Psoas muscle (tissue), 8 donors: ENCODE data around the gene GPC6. TPM values are rescaled to one million over a fixed set of nuclear protein-coding genes. Genes with fewer than 3 reads are reported as not detected.

Experiments
- ATAC-seq, 4 donors: fragments of 200-7000 bp; cut with Tn5 transposase; one replicate each; pipeline ENCODE4 v1.9.1; 2020; ENCODE audit warnings: moderate library complexity in 3 of 4, mild to moderate bottlenecking in 2 of 4
- DNase-seq, 2 donors: peaks; one replicate each; pipeline ENCODE4 v3.0.0-alpha.2; 2020
- H3K27ac ChIP-seq: fragments of 200-600 bp; one replicate; pipeline ENCODE4 v1.8.0; 2022
- H3K27me3 ChIP-seq, 3 donors: fragments of 200-600 bp in 1 of 3; one replicate each; pipeline versions ENCODE4 v1.6.1 to v1.8.0; 2013 to 2022; ENCODE audit warnings: low read length in 2 of 3, mild to moderate bottlenecking in 2 of 3, moderate library complexity in 1 of 3; ENCODE audit not compliant: insufficient read depth in 3 of 3
- H3K36me3 ChIP-seq, 2 donors: fragments of 200-600 bp in 1 of 2; one replicate each; pipeline versions ENCODE4 v1.6.1 to v1.8.0; 2013 to 2022; ENCODE audit warnings: low read depth in 1 of 2, mild to moderate bottlenecking in 1 of 2, moderate library complexity in 1 of 2; ENCODE audit not compliant: insufficient read depth in 1 of 2
- H3K4me1 ChIP-seq: fragments of 200-600 bp; one replicate; pipeline ENCODE4 v1.8.0; 2022
- H3K4me3 ChIP-seq: fragments of 200-600 bp; one replicate; pipeline ENCODE4 v1.8.0; 2022; ENCODE audit warnings: mild to moderate bottlenecking
- H3K9me3 ChIP-seq: fragments of 200-600 bp; one replicate; pipeline ENCODE4 v1.8.0; 2022
- CTCF ChIP-seq: fragments of 200-600 bp; IDR thresholded peaks from one replicate; pipeline ENCODE4 v1.8.0; 2022; ENCODE audit warnings: antibody characterized with exemption
- WGBS, 3 donors: extraction: QIAGEN DNeasy Blood & Tissue Kit; methylation state at CpG; one replicate each; pipeline versions ENCODE4 v1.1.6 to v1.1.7; 2013; 5-methylcytosine and 5-hydroxymethylcytosine counted together
- intact Hi-C, 2 donors: fragments of 100-400 bp; cut with DNase I; formaldehyde crosslinking; loops; one replicate each; pipeline versions ENCODE4 v1.11.0 to v1.14.2; 2022
- polyA plus RNA-seq, 3 donors: library from polyadenylated mRNA; stranded (reverse); fragments of 200-250 nt; gene quantifications; one replicate each; pipeline ENCODE4 v1.2.3, GENCODE V29; 2013
- total RNA-seq, 4 donors: library from RNA; stranded (reverse); fragmentation: NEBNext Ultra II Directional in 2 of 4; extraction: Animal tissue kit (Norgen Biotek cat#: 25700) in 2 of 4; gene quantifications; one replicate each; pipeline versions ENCODE4 v1.2.1 to v1.2.4, GENCODE V29; 2021 to 2023
- donor health status: healthy with polysubstance abuse.
- donor health status: DM: no; HTN: no; CAD: no; lungs with moderate emphysema.
- donor health status: Bipolar disorder and iron deficiency.
- donor health status: healthy.
- donor health status: DM: yes; HTN: yes; CAD: no.
- donor health status: DM: no; HTN: no; CAD: no.
- donor health status: DM: no; HTN: no; CAD: no.
- donor health status: DM: yes; HTN: yes; CAD: no.

Gene GPC6
- total and polyA plus RNA-seq, 7 donors: 0.07 to 3.7 (median 0.57) TPM

DNA sequence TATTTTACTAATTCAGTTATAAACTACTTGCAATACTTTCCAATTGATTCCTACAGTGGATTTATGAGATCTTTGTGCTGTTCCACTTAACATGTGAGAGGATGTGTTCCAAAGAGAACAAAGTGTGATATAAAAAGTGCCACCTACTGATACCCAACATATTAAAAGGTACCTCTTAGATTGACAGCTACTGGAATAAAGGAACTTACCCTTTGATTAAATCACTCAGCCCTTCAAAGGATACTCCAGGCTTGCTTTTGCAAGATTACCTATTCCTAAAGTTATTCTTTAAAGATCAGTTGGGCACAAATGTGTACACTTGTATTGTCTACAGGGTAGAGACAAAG lies 1187.0 kb downstream of the GPC6 start:
- no peak for TF ChIP-seq CTCF

GRCh38 chr13:94414141-94414540 lies 1187.5 kb downstream of the GPC6 start:
- DNase-seq (no peak), ATAC-seq (no peak)
- H3K27me3 ChIP-seq: peaks cover 0 to 5% (median 0%) of the 10 kb centered on the region in 3 donors
- no peak overlapping the region for H3K4me3 ChIP-seq
- no peak overlapping the region for H3K27ac ChIP-seq
- H3K36me3 ChIP-seq: no peaks in the 10 kb centered on the region
- H3K4me1 ChIP-seq: no peaks in the 10 kb centered on the region
- WGBS, 3 donors: 97 to 100% (median 98%) methylated on average over 1 of the region's 1 CpG
- intact Hi-C loops: no loop called here
- TF ChIP-seq CTCF: no peak
- no peaks in the 10 kb centered on the region for H3K9me3 ChIP-seq

More for the DNA sequence above, 1187.0 kb downstream of the GPC6 start:
- Histone ChIP-seq H3K27me3 (peaks cover 0 to 5% (median 0%) of the 10 kb centered on the region in 3 donors), H3K36me3 (no peaks in the 10 kb centered on the region), H3K4me3 (no peak overlapping the region), H3K27ac (no peak overlapping the region), H3K4me1 (no peaks in the 10 kb centered on the region), H3K9me3 (no peaks in the 10 kb centered on the region)
- intact Hi-C loops: no loop called here
- ATAC-seq (no peak), DNase-seq (no peak)

DNA sequence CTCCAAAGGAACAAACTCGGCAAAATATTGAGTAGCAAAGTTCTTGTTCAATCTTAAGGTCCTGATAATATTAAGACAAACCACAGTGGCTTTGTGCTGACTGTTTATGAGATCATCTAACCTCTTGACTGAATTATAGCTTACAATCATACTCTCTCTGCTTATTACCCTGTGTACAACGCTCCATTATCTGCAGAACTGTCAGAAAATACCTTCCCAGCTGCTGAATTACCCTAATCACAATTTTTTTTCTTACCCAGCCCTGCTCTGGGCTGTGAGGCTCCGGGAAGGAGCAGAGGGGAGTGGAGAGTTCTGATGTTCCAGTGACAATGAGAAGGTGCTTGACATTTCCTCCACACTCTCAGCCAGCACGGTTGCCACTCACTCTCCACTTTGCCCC lies 1188.1 kb downstream of the GPC6 start:
- no peak for TF ChIP-seq CTCF
- H3K4me1 ChIP-seq: no peaks in the 10 kb centered on the region
- WGBS, 3 donors: 25 to 32% (median 29%) methylated on average over 4 of the region's 4 CpGs
- intact Hi-C loops: no loop called here
- DNase-seq: no peak
- no peaks in the 10 kb centered on the region for H3K9me3 ChIP-seq
- no peak overlapping the region for H3K4me3 ChIP-seq
- no peak overlapping the region for H3K27ac ChIP-seq
- H3K27me3 ChIP-seq: peaks cover 0 to 5% (median 0%) of the 10 kb centered on the region in 3 donors
- no peaks in the 10 kb centered on the region for H3K36me3 ChIP-seq
- no peak for ATAC-seq

- 35 to 56% (median 49%) methylated on average over 7 of the region's 7 CpGs for WGBS, 3 donors
- intact Hi-C loops: no loop called here
- no peak for DNase-seq
- ATAC-seq: no peak
- H3K36me3 ChIP-seq: no peaks in the 10 kb centered on the region
- no peak overlapping the region for H3K4me3 ChIP-seq
- no peak for TF ChIP-seq CTCF
- H3K27me3 ChIP-seq: peaks cover under 1 to 5% (median 2%) of the 10 kb centered on the region in 3 donors
- no peaks in the 10 kb centered on the region for H3K4me1 ChIP-seq
- H3K27ac ChIP-seq: no peak overlapping the region
- no peaks in the 10 kb centered on the region for H3K9me3 ChIP-seq
Measured at GRCh38 chr13:94415500-94416237, 1189.1 kb downstream of the GPC6 start.
